LNCaP clone FGC (cell line): Measurements from ENCODE around the gene TNNT2.
A peak's percentile ranks its signal among the peaks of the same experiment; 100 is the strongest.

Experiments used
- DNase-seq: peaks from one replicate; pipeline ENCODE4 v3.0.0-alpha.2; 2011; ENCODE audit warnings: low read depth
- H3K4me3 ChIP-seq: 2 replicates; pipeline ENCODE4 v1.5.1; 2011; ENCODE audit warnings: mild to moderate bottlenecking, low read depth, low read length, control low read depth
- TF ChIP-seq, protein P1 (sequence below): IDR thresholded peaks from 2 replicates; pipeline ENCODE4 v1.5.1; 2012; ENCODE audit warnings: mild to moderate bottlenecking; ENCODE audit not compliant: control insufficient read depth, insufficient read depth; ENCODE audit errors: extremely low read depth

The TNNT2 gene

DNA sequence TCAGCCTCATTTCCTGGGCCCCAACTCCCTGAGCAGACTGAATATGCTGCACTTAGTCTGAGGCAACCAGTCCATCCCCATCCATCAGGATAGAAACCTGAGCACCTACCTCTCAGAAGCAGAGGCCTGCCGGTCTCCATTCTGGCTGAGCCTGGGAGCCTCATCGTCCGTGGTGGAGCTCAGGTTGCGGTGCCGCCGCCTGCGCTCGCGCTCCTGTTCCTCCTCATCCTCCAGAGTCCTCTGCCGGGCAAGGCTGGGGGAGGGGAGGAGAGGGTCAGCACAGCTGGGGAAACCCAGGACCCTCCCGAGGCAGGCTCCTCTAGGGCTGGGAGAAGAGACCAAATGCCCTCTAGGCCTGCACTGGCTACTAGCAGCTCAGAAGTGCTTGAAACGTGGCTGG, 11.6 kb upstream of the TNNT2 start:
- no peak for DNase-seq
- H3K4me3 ChIP-seq = no peak overlapping the region
- TF ChIP-seq, protein P1, sequence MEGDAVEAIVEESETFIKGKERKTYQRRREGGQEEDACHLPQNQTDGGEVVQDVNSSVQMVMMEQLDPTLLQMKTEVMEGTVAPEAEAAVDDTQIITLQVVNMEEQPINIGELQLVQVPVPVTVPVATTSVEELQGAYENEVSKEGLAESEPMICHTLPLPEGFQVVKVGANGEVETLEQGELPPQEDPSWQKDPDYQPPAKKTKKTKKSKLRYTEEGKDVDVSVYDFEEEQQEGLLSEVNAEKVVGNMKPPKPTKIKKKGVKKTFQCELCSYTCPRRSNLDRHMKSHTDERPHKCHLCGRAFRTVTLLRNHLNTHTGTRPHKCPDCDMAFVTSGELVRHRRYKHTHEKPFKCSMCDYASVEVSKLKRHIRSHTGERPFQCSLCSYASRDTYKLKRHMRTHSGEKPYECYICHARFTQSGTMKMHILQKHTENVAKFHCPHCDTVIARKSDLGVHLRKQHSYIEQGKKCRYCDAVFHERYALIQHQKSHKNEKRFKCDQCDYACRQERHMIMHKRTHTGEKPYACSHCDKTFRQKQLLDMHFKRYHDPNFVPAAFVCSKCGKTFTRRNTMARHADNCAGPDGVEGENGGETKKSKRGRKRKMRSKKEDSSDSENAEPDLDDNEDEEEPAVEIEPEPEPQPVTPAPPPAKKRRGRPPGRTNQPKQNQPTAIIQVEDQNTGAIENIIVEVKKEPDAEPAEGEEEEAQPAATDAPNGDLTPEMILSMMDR = no peak

DNA sequence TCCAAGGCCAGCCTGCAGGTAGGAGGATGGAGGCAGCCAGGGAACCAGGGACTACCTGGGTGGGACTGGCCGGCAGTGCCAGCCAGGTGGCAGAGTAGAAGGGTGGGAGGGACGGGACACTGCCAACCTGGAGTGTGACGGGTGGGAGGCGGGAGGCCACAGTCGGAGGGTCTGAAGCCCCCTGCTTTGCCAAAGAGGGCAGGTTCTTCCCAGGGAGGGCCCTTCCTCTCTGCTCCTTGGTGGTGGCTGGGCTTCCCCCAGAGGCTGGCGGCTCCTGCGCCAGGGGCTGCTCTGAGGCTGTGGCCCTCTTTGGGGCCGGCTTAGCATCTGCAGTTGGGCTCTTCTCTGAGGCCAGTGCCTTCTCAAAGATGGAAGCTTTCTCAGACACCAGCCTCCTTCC, 8.7 kb upstream of the TNNT2 start:
- TF ChIP-seq, protein P1 = no peak

DNA sequence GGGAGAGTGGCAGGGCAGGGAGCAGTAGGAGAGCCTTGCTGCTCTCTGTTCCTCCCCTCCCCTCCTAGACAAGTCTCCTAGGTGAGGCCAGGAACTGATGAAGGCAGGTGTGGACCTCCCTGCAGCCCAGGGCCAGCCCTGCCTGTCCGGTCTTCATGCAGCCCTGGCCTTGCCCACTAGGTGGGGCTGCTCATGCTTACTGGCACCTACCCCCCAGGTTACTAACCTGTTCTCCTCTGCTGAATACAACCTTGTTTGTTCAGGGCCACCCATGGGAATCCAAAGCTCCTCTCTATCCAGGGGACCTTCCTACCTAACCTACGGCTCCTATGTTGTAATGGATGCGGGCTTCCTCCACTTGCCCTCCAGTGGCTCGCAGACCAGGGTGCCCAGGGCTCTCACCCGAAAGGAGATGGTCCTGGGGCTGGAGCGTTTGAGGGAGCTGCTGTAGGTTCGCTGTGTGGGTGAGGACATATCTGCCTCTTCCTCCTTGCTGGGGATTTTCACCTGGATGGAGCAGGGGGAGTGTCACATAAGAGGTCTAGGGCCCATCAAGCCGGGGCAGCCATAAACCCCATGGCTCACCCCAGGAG, 7.9 kb upstream of the TNNT2 start:
- TF ChIP-seq, protein P1 = peak; percentile 92
- DNase-seq = no peak
- H3K4me3 ChIP-seq = no peak overlapping the region

More for the DNA sequence above, 8.7 kb upstream of the TNNT2 start:
- no peak for DNase-seq
- H3K4me3 ChIP-seq = no peak overlapping the region

DNA sequence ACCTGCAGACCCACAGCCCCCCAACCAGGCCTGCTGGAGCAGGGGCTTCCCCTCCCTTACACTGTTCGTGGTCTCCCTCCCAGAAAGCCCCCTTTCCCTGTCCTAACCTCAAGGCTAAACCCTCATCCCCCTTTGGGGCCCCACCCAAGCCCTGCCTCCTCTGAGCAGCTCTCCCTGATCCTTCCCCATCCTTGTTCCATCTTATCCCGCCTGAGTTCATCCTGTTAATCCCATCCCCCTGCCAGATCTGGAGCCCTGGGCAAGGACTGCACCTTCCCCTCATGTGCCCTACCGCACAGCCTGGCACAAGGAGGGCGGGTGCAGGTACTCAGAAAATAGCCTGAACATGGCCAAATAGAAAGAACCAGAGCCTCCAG, 6.9 kb upstream of the TNNT2 start:
- no peak overlapping the region for H3K4me3 ChIP-seq
- no peak for DNase-seq
- TF ChIP-seq, protein P1 = no peak

DNA sequence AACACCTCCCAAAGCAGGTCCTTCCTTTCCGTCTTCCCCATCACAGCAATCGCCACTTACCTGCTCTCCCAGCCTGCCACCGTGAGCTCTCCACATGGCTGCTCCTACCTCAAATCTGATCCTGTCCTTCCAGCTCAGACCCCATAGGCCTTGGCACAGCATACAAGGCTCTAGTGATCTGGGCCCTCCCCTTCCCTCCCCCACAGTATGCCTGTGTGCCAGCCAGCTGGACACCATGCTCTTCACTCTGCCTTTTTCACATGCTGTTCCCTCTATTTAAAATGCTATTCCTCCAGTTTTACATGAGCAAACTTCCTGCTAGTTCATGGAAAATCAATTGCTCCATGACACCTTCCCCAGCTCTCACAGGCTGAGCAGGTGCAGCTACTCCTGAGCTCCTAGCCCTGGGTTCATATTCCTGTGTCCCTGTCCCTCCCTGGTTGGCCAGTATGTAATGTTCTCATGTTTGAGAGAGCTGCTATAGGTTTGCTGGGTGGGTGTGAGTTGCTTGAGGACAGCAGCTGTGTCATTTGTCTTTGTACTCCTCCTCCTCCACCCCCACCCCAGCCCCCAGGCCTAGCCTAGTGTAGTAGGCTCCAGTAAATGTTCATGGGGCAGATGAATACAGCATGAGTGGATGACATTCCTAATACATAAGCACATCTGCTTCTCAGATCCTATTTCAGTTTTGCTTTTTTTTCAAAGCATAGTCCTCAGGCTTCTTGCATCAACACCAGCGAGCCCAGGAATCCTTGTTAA, 6.3 kb upstream of the TNNT2 start:
- no peak overlapping the region for H3K4me3 ChIP-seq
- TF ChIP-seq, protein P1 = no peak
- DNase-seq = no peak

DNA sequence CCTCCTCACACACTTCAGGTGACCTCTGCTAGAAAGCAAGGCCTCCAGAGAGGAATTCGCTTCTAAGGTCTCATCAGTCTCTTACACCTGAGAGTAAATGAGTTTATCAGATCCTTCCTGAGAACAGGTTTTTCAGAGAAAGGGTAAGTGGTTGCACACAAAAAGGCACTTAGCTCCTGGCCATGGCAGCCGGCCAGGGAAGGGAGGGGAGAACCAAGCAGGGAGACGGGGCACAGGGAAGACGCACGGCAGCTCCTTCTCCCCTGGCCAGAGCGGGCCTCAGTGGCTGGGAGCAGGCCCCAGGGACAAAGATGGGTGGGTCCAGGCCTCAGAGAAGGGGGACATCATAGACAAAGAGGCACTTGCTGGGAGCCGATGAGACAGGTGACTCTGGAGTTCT, 3.6 kb upstream of the TNNT2 start:
- peak; percentile 66 for DNase-seq
- TF ChIP-seq, protein P1 = no peak
- no peak overlapping the region for H3K4me3 ChIP-seq
